Epithelial cell of proximal tubule (primary cell): Measurements from ENCODE around the gene CCDC117. TPM values are rescaled to one million over a fixed set of nuclear protein-coding genes. Genes with fewer than 3 reads are reported as not detected.

Experiments
- DNase-seq: peaks from one replicate; pipeline ENCODE4 v3.0.0-alpha.2; 2011; ENCODE audit warnings: low read depth
- H3K4me3 ChIP-seq: 2 replicates; pipeline ENCODE4 v1.5.1; 2011; ENCODE audit warnings: low read depth, mild to moderate bottlenecking, low read length
- CTCF ChIP-seq: conservative IDR thresholded peaks from 2 replicates; pipeline ENCODE4 v1.5.1; 2012; ENCODE audit warnings: low read depth, mild to moderate bottlenecking, low read length
- total RNA-seq: library from RNA; depleted of rRNA; stranded (reverse); fragments of >200 nt; gene quantifications from 2 replicates; pipeline ENCODE4 v1.2.3, GENCODE V29; 2015

The CCDC117 gene
- total RNA-seq, 1 donor from 2014 or later = 17.1 TPM

GRCh38 chr22:28808716-28809355 is 36.3 kb downstream of the CCDC117 start:
- no peak for TF ChIP-seq CTCF
- no peak overlapping the region for H3K4me3 ChIP-seq
- no peak for DNase-seq

GRCh38 chr22:28810821-28811491 is 38.5 kb downstream of the CCDC117 start:
- DNase-seq = no peak
- H3K4me3 ChIP-seq = no peak overlapping the region
- TF ChIP-seq CTCF = no peak

- DNase-seq = no peak
- TF ChIP-seq CTCF = no peak
- no peak overlapping the region for H3K4me3 ChIP-seq
Observed at GRCh38 chr22:28812516-28812915, 40.0 kb downstream of the CCDC117 start.

GRCh38 chr22:28813772-28814518 is 41.5 kb downstream of the CCDC117 start:
- no peak for DNase-seq
- no peak overlapping the region for H3K4me3 ChIP-seq
- no peak for TF ChIP-seq CTCF

- no peak overlapping the region for H3K4me3 ChIP-seq
- DNase-seq = no peak
- TF ChIP-seq CTCF = no peak
Observed at GRCh38 chr22:28815111-28815510, 42.6 kb downstream of the CCDC117 start.

GRCh38 chr22:28815729-28816128 is 43.2 kb downstream of the CCDC117 start:
- TF ChIP-seq CTCF = no peak
- no peak overlapping the region for H3K4me3 ChIP-seq
- DNase-seq = no peak
